GM12878 (cell line): ENCODE measurements around the gene RCE1. TPM values are rescaled to one million over a fixed set of nuclear protein-coding genes. Genes with fewer than 3 reads are reported as not detected.

Experiments used
- ATAC-seq: fragments of 200-7000 bp; cut with Tn5 transposase; 3 replicates; pipeline ENCODE4 v1.9.1; 2020; ENCODE audit warnings: mild to moderate bottlenecking, moderate library complexity
- BruUV-seq: library from RNA; stranded (reverse); fragments of 400-500 nt; replicated peaks from 2 replicates; lab custom pipeline; 2021; lab: Mats Ljungman, UMichigan
- CTCF ChIA-PET: fragments of 300-600 bp; sonication (Branson Sonifier 250); formaldehyde crosslinking; extraction: SDS; loops from one replicate; lab custom pipeline; 2021; ENCODE audit warnings: inconsistent platforms; lab: Yijun Ruan, JAX
- POLR2A ChIA-PET: fragments of 350-600 bp; formaldehyde crosslinking; extraction: SDS; loops from one replicate; lab custom pipeline; 2021; ENCODE audit warnings: inconsistent platforms; lab: Charles Lee
- RAD21 ChIA-PET: fragments of 300-600 bp; sonication (Branson Sonifier 250); formaldehyde crosslinking; loops from one replicate; lab custom pipeline; 2023; ENCODE audit warnings: antibody characterized with exemption; ENCODE audit not compliant: unreplicated experiment; lab: Charles Lee
- SMC1A ChIA-PET: fragments of 300-600 bp; sonication (Branson Sonifier 250); formaldehyde crosslinking; loops from one replicate; lab custom pipeline; 2023; ENCODE audit not compliant: unreplicated experiment, uncharacterized antibody; lab: Charles Lee
- DNase-seq: peaks from one replicate; pipeline ENCODE4 v3.0.0-alpha.2; 2011; ENCODE audit warnings: low read depth, low spot score
- FAIRE-seq: peaks from 3 replicates; lab custom pipeline; 2011; peaks lifted over from hg19 to GRCh38; lab: Jason Lieb, UNC
- H2AFZ ChIP-seq: 2 replicates; pipeline ENCODE4 v1.6.0; 2011; ENCODE audit warnings: low read depth, low read length, control low read depth; ENCODE audit not compliant: control insufficient read depth
- H3K27ac ChIP-seq: 2 replicates; pipeline ENCODE4 v1.5.1; 2011; ENCODE audit warnings: control low read depth; ENCODE audit not compliant: control insufficient read depth, insufficient read depth
- H3K27me3 ChIP-seq, 2 experiments: replicated peaks in 1 of 2; 2 replicates each; pipeline versions ENCODE4 v1.6.0 to v1.6.1; 2011; ENCODE audit warnings: low read length in 1 of 2; ENCODE audit not compliant: control insufficient read depth in 2 of 2, insufficient read depth in 2 of 2
- H3K36me3 ChIP-seq, 2 experiments: 2 replicates each; pipeline ENCODE4 v1.5.1; 2011; ENCODE audit warnings: low read length in 1 of 2; ENCODE audit not compliant: control insufficient read depth in 2 of 2, insufficient read depth in 2 of 2
- H3K4me1 ChIP-seq: 2 replicates; pipeline ENCODE4 v1.6.1; 2011; ENCODE audit warnings: mild to moderate bottlenecking, low read length, moderate library complexity, mixed read lengths; ENCODE audit not compliant: control insufficient read depth, insufficient read depth
- H3K4me2 ChIP-seq: 2 replicates; pipeline ENCODE4 v1.6.0; 2011; ENCODE audit warnings: control low read depth; ENCODE audit not compliant: control insufficient read depth, insufficient read depth
- H3K4me3 ChIP-seq: fragments of 200-600 bp; sonication (generic); 2 replicates; pipeline ENCODE4 v1.5.1; 2016
- H3K79me2 ChIP-seq: 2 replicates; pipeline ENCODE4 v1.6.0; 2011; ENCODE audit warnings: low read length; ENCODE audit not compliant: control insufficient read depth, insufficient read depth
- H3K9ac ChIP-seq: 2 replicates; pipeline ENCODE4 v1.8.0; 2011; ENCODE audit warnings: low read length, control low read depth, mixed read lengths; ENCODE audit not compliant: control insufficient read depth, insufficient read depth
- H3K9me3 ChIP-seq: replicated peaks from 3 replicates; pipeline ENCODE4 v1.5.1; 2011; ENCODE audit warnings: mild to moderate bottlenecking, low read length; ENCODE audit not compliant: control insufficient read depth, insufficient read depth
- H4K20me1 ChIP-seq: 2 replicates; pipeline ENCODE4 v1.6.0; 2011; ENCODE audit not compliant: control insufficient read depth, insufficient read depth
- ATF3 ChIP-seq: IDR thresholded peaks from 2 replicates; pipeline ENCODE4 v1.6.1; 2011; ENCODE audit warnings: low read depth, mild to moderate bottlenecking, low read length, moderate library complexity, borderline replicate concordance; ENCODE audit errors: extremely low read depth
- BCLAF1 ChIP-seq: fragments of 450-650 bp; IDR thresholded peaks from 2 replicates; pipeline ENCODE4 v1.6.1; 2017; ENCODE audit warnings: antibody characterized with exemption, mild to moderate bottlenecking, moderate library complexity
- CBFB ChIP-seq: IDR thresholded peaks from 2 replicates; pipeline ENCODE4 v1.6.1; 2016; ENCODE audit warnings: antibody characterized with exemption, low read depth
- EP300 ChIP-seq, 2 experiments: fragments of 150-350 bp in 1 of 2; IDR thresholded peaks; 2 replicates each; pipeline ENCODE4 v1.6.1; 2011 to 2012; ENCODE audit warnings: low read depth in 2 of 2, low read length in 2 of 2, borderline replicate concordance in 1 of 2, improper control_type of control experiment in 1 of 2, inconsistent platforms in 1 of 2; ENCODE audit not compliant: control insufficient read depth in 1 of 2
- FOXM1 ChIP-seq: IDR thresholded peaks from 2 replicates; pipeline ENCODE4 v1.6.1; 2012; ENCODE audit warnings: low read depth, mild to moderate bottlenecking, inconsistent platforms, low read length, moderate library complexity
- HDGF ChIP-seq: fragments of 450-650 bp; IDR thresholded peaks from 2 replicates; pipeline ENCODE4 v1.6.1; 2016; ENCODE audit warnings: antibody characterized with exemption
- NR2C1 ChIP-seq: fragments of 450-650 bp; IDR thresholded peaks from 2 replicates; pipeline ENCODE4 v1.6.1; 2017; ENCODE audit warnings: antibody characterized with exemption, mild to moderate bottlenecking, moderate library complexity
- RFX5 ChIP-seq: IDR thresholded peaks from 2 replicates; pipeline ENCODE4 v1.6.1; 2011; ENCODE audit warnings: low read depth, low read length, improper control_type of control experiment
- SREBF1 ChIP-seq: IDR thresholded peaks from 2 replicates; pipeline ENCODE4 v1.6.1; 2012; ENCODE audit warnings: mild to moderate bottlenecking, low read length
- WRNIP1 ChIP-seq: IDR thresholded peaks from 2 replicates; pipeline ENCODE4 v1.6.1; 2011; ENCODE audit warnings: low read depth, low read length, improper control_type of control experiment, borderline replicate concordance
- WGBS: methylation state at CpG from one replicate; pipeline ENCODE4 v1.1.6; 2016; ENCODE audit warnings: low lambda C conversion rate; ENCODE audit not compliant: insufficient replicate concordance, insufficient coverage; ENCODE audit errors: missing lambda C conversion rate; 5-methylcytosine and 5-hydroxymethylcytosine counted together
- in situ Hi-C: fragments of 300-500 bp; cut with MboI; formaldehyde crosslinking; loops from 9 replicates; pipeline ENCODE4 v1.14.3; 2018; ENCODE audit warnings: mixed read lengths
- intact Hi-C: fragments of 100-400 bp; cut with micrococcal nuclease; formaldehyde crosslinking; loops from one replicate; pipeline ENCODE4 v1.14.2; 2022; ENCODE audit not compliant: unreplicated experiment
- polyA plus RNA-seq, 11 experiments: library from polyadenylated mRNA; depleted of rRNA in 4 of 11; unstranded in 6 of 11; stranded (reverse) in 5 of 11; fragments of >200 nt; fragmentation: Nextera tagmentation in 4 of 11; fragmentation: Illumina TruSeq in 1 of 11; extraction: Ambion mirVana in 4 of 11; extraction: Trizol in 1 of 11; gene quantifications; 1 replicate in 1 of 11; 2 replicates in 10 of 11; pipeline versions ENCODE4 v1.2.1 to v1.2.3, GENCODE V29; 2011 to 2016; ENCODE audit warnings: inconsistent platforms in 2 of 11, missing spikeins in 2 of 11, low read depth in 1 of 11
- total RNA-seq, 4 experiments: library from RNA; depleted of rRNA in 3 of 4; stranded (reverse); fragments of >200 nt in 3 of 4; fragmentation: Illumina TruSeq in 1 of 4; extraction: Trizol in 1 of 4; gene quantifications; 2 replicates each; pipeline versions ENCODE4 v1.2.1 to v1.2.3, GENCODE V29; 2013 to 2021

Gene RCE1
- total and polyA plus RNA-seq, 10 of the 15 experiments (the other 5 are each of a cell fraction or from before 2014, with no cell fraction given), result 0.79 to 32.9 (median 16.4) TPM

GRCh38 chr11:66884443-66884842 lies 41.2 kb downstream of the RCE1 start:
- Histone ChIP-seq H4K20me1 (no peaks in the 10 kb centered on the region; the same call in 1 of the 2 replicates), H3K4me3 (no peak overlapping the region), H3K4me1 (peaks cover 3% of the 10 kb centered on the region; the same call in 1 of the 2 replicates), H3K9me3 (no peaks in the 10 kb centered on the region), H3K36me3 (no peaks in the 10 kb centered on the region), H2AFZ (no peak overlapping the region), H3K4me2 (no peak overlapping the region), H3K9ac (no peak overlapping the region), H3K27ac (no peak overlapping the region), H3K27me3 (peaks cover 0 to 3% of the 10 kb centered on the region in 2 experiments; a peak in 2 of 4 replicates), H3K79me2 (no peaks in the 10 kb centered on the region)
- ChIA-PET SMC1A (interaction anchor here (0.6 to 1.2 kb wide), 2 partner anchors 96 to 189 kb away, joined by 3 to 7 read pairs; no protein-coding TSS in a partner anchor), POLR2A (no interaction called here), CTCF (interaction anchor here (0.9 to 1.8 kb wide), 4 partner anchors 8 to 498 kb away, joined by 3 to 4 read pairs (median 4); no protein-coding TSS in a partner anchor), RAD21 (interaction anchor here (2.7 kb wide), 1 partner anchor 188 kb away, joined by 7 read pairs; no protein-coding TSS in a partner anchor)
- DNase-seq (no peak), FAIRE-seq (no peak), ATAC-seq (no peak)
- 71% methylated on average over 4 of the region's 4 CpGs for WGBS
- no TSS peak for BruUV-seq
- in situ Hi-C loops (loop anchor here (5.0 kb wide), 1 partner anchor 192 kb away; no protein-coding TSS in a partner anchor), intact Hi-C loops (no loop called here)
- TF ChIP-seq CBFB, result no peak
- no peak for TF ChIP-seq RFX5
- no peak for TF ChIP-seq BCLAF1
- TF ChIP-seq NR2C1, result no peak
- TF ChIP-seq EP300 (IDR thresholded peaks at IDR 0.05; ENCODE audit: borderline replicate concordance in 1 of 2, control insufficient read depth in 1 of 2, low read depth in 2 of 2, low read length in 2 of 2), result no peak
- no peak for TF ChIP-seq SREBF1
- TF ChIP-seq ATF3, result no peak
- TF ChIP-seq WRNIP1, result no peak
- no peak for TF ChIP-seq HDGF
- no peak for TF ChIP-seq FOXM1
